Pancreas (tissue), 10 donors: ENCODE measurements around the gene KIF2C. TPM values are rescaled to one million over a fixed set of nuclear protein-coding genes. Genes with fewer than 3 reads are reported as not detected.
A peak's percentile ranks its signal among the peaks of the same experiment; 100 is the strongest.

ENCODE experiments used
- ATAC-seq, 4 donors: fragments of 200-7000 bp; cut with Tn5 transposase; one replicate each; pipeline versions ENCODE4 v1.8.0 to v1.9.1; 2020; ENCODE audit warnings: mild to moderate bottlenecking in 4 of 4, moderate library complexity in 4 of 4
- DNase-seq, 6 donors: peaks; one replicate each; pipeline ENCODE4 v3.0.0-alpha.2; 2020
- FAIRE-seq: peaks from 2 replicates; lab custom pipeline; 2012; peaks lifted over from hg19 to GRCh38; lab: Jason Lieb, UNC
- H3K27ac ChIP-seq, 4 donors: fragments of 200-600 bp; sonication (generic); 1 replicate in 3 of 4; 2 replicates in 1 of 4; pipeline versions ENCODE4 v1.5.0 to v1.8.0; 2020
- H3K27me3 ChIP-seq, 4 donors: fragments of 200-600 bp; one replicate each; pipeline ENCODE4 v1.8.0; 2021
- H3K36me3 ChIP-seq, 3 donors: fragments of 200-600 bp; sonication (generic) in 1 of 3; one replicate each; pipeline versions ENCODE4 v1.5.0 to v1.8.0; 2020 to 2021
- H3K4me1 ChIP-seq, 3 donors: fragments of 200-600 bp; one replicate each; pipeline ENCODE4 v1.8.0; 2021
- H3K4me3 ChIP-seq, 4 donors: fragments of 200-600 bp; sonication (generic) in 2 of 4; one replicate each; pipeline versions ENCODE4 v1.5.0 to v1.8.0; 2020 to 2021
- H3K9me3 ChIP-seq, 4 donors: fragments of 200-600 bp; one replicate each; pipeline ENCODE4 v1.8.0; 2021
- CTCF ChIP-seq, 4 donors: fragments of 200-600 bp; sonication (generic) in 3 of 4; IDR thresholded peaks; one replicate each; pipeline versions ENCODE4 v1.5.0 to v1.8.0; 2021; ENCODE audit warnings: antibody characterized with exemption in 4 of 4
- WGBS, 2 donors: extraction: QIAGEN DNeasy Blood & Tissue Kit; methylation state at CpG; one replicate each; pipeline ENCODE4 v1.1.7; 2013; 5-methylcytosine and 5-hydroxymethylcytosine counted together
- intact Hi-C, 3 donors: fragments of 100-400 bp; cut with DNase I; formaldehyde crosslinking; loops; one replicate each; pipeline versions ENCODE4 v1.11.1 to v1.14.2; 2022
- polyA plus RNA-seq, 2 donors: library from polyadenylated mRNA; stranded (reverse); fragments of 200-250 nt; gene quantifications; one replicate each; pipeline ENCODE4 v1.2.3, GENCODE V29; 2013
- total RNA-seq, 6 donors: library from RNA; stranded (reverse); fragmentation: NEBNext Ultra II Directional in 4 of 6; extraction: Animal tissue kit (Norgen Biotek cat#: 25700) in 4 of 6; gene quantifications; one replicate each; pipeline versions ENCODE4 v1.2.1 to v1.2.4, GENCODE V29; 2021 to 2023
- donor health status: healthy with polysubstance abuse.
- donor health status: DM: no; HTN: no; CAD: no; lungs with moderate emphysema.
- donor health status: DM: no; HTN: no; CAD: no.
- donor health status: control.
- donor health status: control.
- donor health status: Bipolar disorder and iron deficiency.
- donor health status: DM: yes; HTN: yes; CAD: no.
- donor health status: DM: no; HTN: no; CAD: no.
- donor health status: DM: no; HTN: no; CAD: no.
- donor health status: DM: yes; HTN: yes; CAD: no.

KIF2C gene
- total and polyA plus RNA-seq, 8 donors = 0.12 to 1.6 (median 0.40) TPM; not detected in 1

- intact Hi-C loops = loop anchor here in 1 of 3 donors (5.0 kb wide), 2 partner anchors 57 to 227 kb away; partner anchors contain the start of genes HECTD3, PTCH2 and UROD
- WGBS, 2 donors = 83 to 90% methylated on average over 6 of the region's 6 CpGs
- no peak for ATAC-seq
- DNase-seq = peak in 2 of 6 donors; percentile 22 to 44
- no peaks in the 10 kb centered on the region for H3K36me3 ChIP-seq
- peaks cover 0 to 10% (median 0%) of the 10 kb centered on the region in 3 donors for H3K4me1 ChIP-seq
- no peaks in the 10 kb centered on the region for H3K27me3 ChIP-seq
- H3K9me3 ChIP-seq = no peaks in the 10 kb centered on the region
- no peak overlapping the region for H3K27ac ChIP-seq
- no peak for TF ChIP-seq CTCF (IDR thresholded peaks at IDR 0.05)
- no peak for FAIRE-seq
- H3K4me3 ChIP-seq = no peak overlapping the region
These were observed 45.4 kb downstream of the KIF2C start for GRCh38 chr1:44785029-44785380.

- peak in 1 of 6 donors; percentile 13 for DNase-seq
- H3K27me3 ChIP-seq = no peaks in the 10 kb centered on the region
- 34 to 38% methylated on average over 11 of the region's 11 CpGs for WGBS, 2 donors
- intact Hi-C loops = loop anchor here in 1 of 3 donors (5.0 kb wide), 2 partner anchors 57 to 227 kb away; partner anchors contain the start of genes HECTD3, PTCH2 and UROD
- peak overlapping the region in 3 of 4 donors; percentile 50 to 61 (median 54) for H3K27ac ChIP-seq
- no peak for ATAC-seq
- peak overlapping the region in 3 of 4 donors; percentile 34 to 53 (median 44) for H3K4me3 ChIP-seq
- no peaks in the 10 kb centered on the region for H3K9me3 ChIP-seq
- no peak for FAIRE-seq
- TF ChIP-seq CTCF (IDR thresholded peaks at IDR 0.05) = no peak
- peaks cover 0 to 10% (median 0%) of the 10 kb centered on the region in 3 donors for H3K4me1 ChIP-seq
- no peaks in the 10 kb centered on the region for H3K36me3 ChIP-seq
These were observed 46.0 kb downstream of the KIF2C start for GRCh38 chr1:44785501-44786137.

DNA sequence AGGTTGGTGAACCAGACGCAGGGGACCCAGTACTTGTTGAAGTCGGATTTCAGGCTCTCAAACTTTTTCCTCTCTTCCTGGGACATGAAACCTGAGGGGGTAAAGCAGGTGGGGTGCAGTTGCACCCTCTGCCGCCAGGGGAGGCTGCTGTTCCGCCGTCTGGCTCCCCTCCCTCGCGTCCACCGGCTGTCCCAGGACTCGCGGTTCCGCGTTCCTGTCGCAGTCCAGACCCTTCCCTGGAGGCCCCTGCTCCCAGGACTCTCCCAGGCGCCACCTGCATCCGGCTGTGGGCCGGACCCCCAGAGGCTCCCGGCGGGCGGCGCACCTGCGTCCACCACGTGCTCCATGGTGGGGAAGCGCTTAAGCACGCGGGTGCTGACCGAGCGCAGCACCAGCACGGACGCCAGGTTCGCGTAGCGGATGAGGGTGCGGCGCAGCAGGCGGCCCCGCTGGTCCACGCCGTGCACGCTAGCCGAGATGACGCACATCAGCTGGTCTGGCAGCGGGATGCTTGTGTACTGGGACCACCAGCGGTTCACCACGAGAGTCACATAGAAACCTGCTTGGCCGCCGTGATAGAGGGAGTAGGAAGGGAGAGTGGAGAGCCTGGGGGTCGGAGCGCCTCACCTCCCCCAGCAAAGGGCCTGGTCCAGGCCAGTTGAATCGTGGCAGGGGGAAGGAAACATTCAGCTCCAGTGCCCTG, 46.7 kb downstream of the KIF2C start:
- DNase-seq (peak; percentile 70 to 94 (median 86)), FAIRE-seq (no peak), ATAC-seq (peak; percentile 82 to 92 (median 88))
- H3K4me1 ChIP-seq = peaks cover 0 to 10% (median 0%) of the 10 kb centered on the region in 3 donors
- no peaks in the 10 kb centered on the region for H3K9me3 ChIP-seq
- peak overlapping the region; percentile 43 to 61 (median 52) for H3K27ac ChIP-seq
- H3K4me3 ChIP-seq = peak overlapping the region; percentile 10 to 53 (median 39)
- H3K27me3 ChIP-seq = no peaks in the 10 kb centered on the region
- no peaks in the 10 kb centered on the region for H3K36me3 ChIP-seq
- intact Hi-C loops = loop anchor here in 1 of 3 donors (5.0 kb wide), 2 partner anchors 56 to 226 kb away; partner anchors contain the start of genes HECTD3, PTCH2 and UROD
- WGBS, 2 donors = 7 to 10% methylated on average over 43 to 49 of the region's 49 CpGs
- TF ChIP-seq CTCF (IDR thresholded peaks at IDR 0.05) = peak; percentile 96 to 100 (median 99)

- no peaks in the 10 kb centered on the region for H3K27me3 ChIP-seq
- H3K27ac ChIP-seq = peak overlapping the region in 3 of 4 donors; percentile 43 to 61 (median 54)
- peak overlapping the region in 2 of 4 donors; percentile 44 to 53 for H3K4me3 ChIP-seq
- peaks cover 0 to 10% (median 0%) of the 10 kb centered on the region in 3 donors for H3K4me1 ChIP-seq
- intact Hi-C loops = loop anchor here in 1 of 3 donors (5.0 kb wide), 2 partner anchors 55 to 225 kb away; partner anchors contain the start of genes HECTD3, PTCH2 and UROD
- no peak for TF ChIP-seq CTCF (IDR thresholded peaks at IDR 0.05)
- FAIRE-seq = no peak
- H3K36me3 ChIP-seq = no peaks in the 10 kb centered on the region
- no peaks in the 10 kb centered on the region for H3K9me3 ChIP-seq
- peak in 2 of 6 donors; percentile 27 to 62 for DNase-seq
- WGBS, 2 donors = 83 to 87% methylated on average over 9 of the region's 9 CpGs
- ATAC-seq = no peak
These were observed 47.3 kb downstream of the KIF2C start for GRCh38 chr1:44786841-44787426.
